GM12878 (cell line): ENCODE data around the gene SLC45A2.

Experiments
- CTCF ChIP-seq, 3 experiments: IDR thresholded peaks in 2 of 3; conservative IDR thresholded peaks in 1 of 3; 2 replicates each; pipeline ENCODE4 v1.5.1; 2011; ENCODE audit warnings: low read depth in 3 of 3, low read length in 3 of 3, mild to moderate bottlenecking in 3 of 3, control low read depth in 2 of 3, moderate library complexity in 2 of 3, inconsistent platforms in 1 of 3, mixed read lengths in 1 of 3; ENCODE audit not compliant: control insufficient read depth in 2 of 3, insufficient read depth in 1 of 3; ENCODE audit errors: extremely low read depth in 1 of 3
- MTA2 ChIP-seq: fragments of 450-650 bp; IDR thresholded peaks from 2 replicates; pipeline ENCODE4 v1.6.1; 2016; ENCODE audit warnings: low read depth, mild to moderate bottlenecking, moderate library complexity
- NR2F1 ChIP-seq: fragments of 450-650 bp; conservative IDR thresholded peaks from 2 replicates; pipeline ENCODE4 v1.6.1; 2017; ENCODE audit warnings: mild to moderate bottlenecking
- POLR2A ChIP-seq: IDR thresholded peaks from 2 replicates; pipeline ENCODE4 v1.6.1; 2011; ENCODE audit warnings: low read depth, mild to moderate bottlenecking, low read length

- TF ChIP-seq CTCF (IDR thresholded peaks at IDR 0.05 in 2 of 3, conservative IDR thresholded peaks at IDR 0.05 in 1 of 3; ENCODE audit: control insufficient read depth in 2 of 3, extremely low read depth in 1 of 3, insufficient read depth in 1 of 3, low read depth in 3 of 3, low read length in 3 of 3) (no peak), NR2F1 (no peak), MTA2 (no peak), POLR2A (no peak)
Observed at GRCh38 chr5:34007201-34007620, 22.7 kb upstream of the SLC45A2 start.
